Ishikawa (cell line): ENCODE data around the gene HBS1L.

Source experiments
- CEBPB ChIP-seq: IDR thresholded peaks from 2 replicates; pipeline ENCODE4 v1.6.1; 2012
- CREB1 ChIP-seq: IDR thresholded peaks from 2 replicates; pipeline ENCODE4 v1.6.1; 2012; ENCODE audit warnings: low read depth
- EGR1 ChIP-seq: IDR thresholded peaks from 2 replicates; pipeline ENCODE4 v1.6.1; 2012
- EP300 ChIP-seq: IDR thresholded peaks from 2 replicates; pipeline ENCODE4 v1.6.1; 2012; ENCODE audit warnings: borderline replicate concordance
- FOXM1 ChIP-seq: IDR thresholded peaks from 2 replicates; pipeline ENCODE4 v1.6.1; 2012; ENCODE audit warnings: low read depth, borderline replicate concordance
- NFIC ChIP-seq: IDR thresholded peaks from 2 replicates; pipeline ENCODE4 v1.6.1; 2012
- RAD21 ChIP-seq: IDR thresholded peaks from 2 replicates; pipeline ENCODE4 v1.6.1; 2012; ENCODE audit warnings: low read depth
- TAF1 ChIP-seq: IDR thresholded peaks from 2 replicates; pipeline ENCODE4 v1.6.1; 2012; ENCODE audit warnings: low read depth, mild to moderate bottlenecking
- YY1 ChIP-seq: IDR thresholded peaks from 2 replicates; pipeline ENCODE4 v1.6.1; 2012; ENCODE audit warnings: low read depth
- TF ChIP-seq, protein P1 (sequence below): IDR thresholded peaks from 2 replicates; pipeline ENCODE4 v1.6.1; 2012

- TF ChIP-seq EP300 (no peak), YY1 (no peak), TAF1 (no peak), RAD21 (no peak), EGR1 (no peak), FOXM1 (no peak), CEBPB (no peak), NFIC (no peak), CREB1 (no peak)
- TF ChIP-seq, protein P1, sequence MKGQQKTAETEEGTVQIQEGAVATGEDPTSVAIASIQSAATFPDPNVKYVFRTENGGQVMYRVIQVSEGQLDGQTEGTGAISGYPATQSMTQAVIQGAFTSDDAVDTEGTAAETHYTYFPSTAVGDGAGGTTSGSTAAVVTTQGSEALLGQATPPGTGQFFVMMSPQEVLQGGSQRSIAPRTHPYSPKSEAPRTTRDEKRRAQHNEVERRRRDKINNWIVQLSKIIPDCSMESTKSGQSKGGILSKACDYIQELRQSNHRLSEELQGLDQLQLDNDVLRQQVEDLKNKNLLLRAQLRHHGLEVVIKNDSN: no peak
These were observed 80.3 kb downstream of the HBS1L start for GRCh38 chr6:134974370-134974769.
